GM18873 (cell line): ENCODE results near the gene TUBGCP2.
A peak's percentile ranks its signal among the peaks of the same experiment; 100 is the strongest.

ENCODE experiments used
- ATAC-seq: cut with Tn5 transposase; IDR thresholded peaks from one replicate; pipeline ENCODE4 v1.9.1; 2021; ENCODE audit warnings: mild to moderate bottlenecking, moderate library complexity, moderate number of reproducible peaks; ENCODE audit not compliant: unreplicated experiment, low FRiP score

Gene TUBGCP2

GRCh38 chr10:133280391-133281059 lies 28.1 kb downstream of the TUBGCP2 start:
- no peak for ATAC-seq

- no peak for ATAC-seq
These were observed 29.1 kb downstream of the TUBGCP2 start for GRCh38 chr10:133279326-133280226.

GRCh38 chr10:133278577-133279265 lies 30.0 kb downstream of the TUBGCP2 start:
- ATAC-seq: peak; percentile 36

GRCh38 chr10:133277993-133278576 lies 30.6 kb downstream of the TUBGCP2 start:
- ATAC-seq: no peak

- no peak for ATAC-seq
These were observed 31.2 kb downstream of the TUBGCP2 start for GRCh38 chr10:133277277-133277992.

- ATAC-seq: no peak
These were observed 32.1 kb downstream of the TUBGCP2 start, which contains the start of gene ADAM8 for GRCh38 chr10:133276435-133277201. ADAM8 (minus strand) TSS chr10:133276868; CDS start chr10:133276817, 51 bp downstream.

GRCh38 chr10:133276100-133276434 lies 32.6 kb downstream of the TUBGCP2 start:
- ATAC-seq: no peak

- ATAC-seq: peak; percentile 37
These were observed 33.0 kb downstream of the TUBGCP2 start for GRCh38 chr10:133275684-133276092.

GRCh38 chr10:133274751-133275683 lies 33.7 kb downstream of the TUBGCP2 start:
- ATAC-seq: peak; percentile 48

- ATAC-seq: no peak
These were observed 35.0 kb downstream of the TUBGCP2 start for GRCh38 chr10:133273534-133274143.

- no peak for ATAC-seq
These were observed 35.7 kb downstream of the TUBGCP2 start for GRCh38 chr10:133272964-133273420.

- ATAC-seq: no peak
These were observed 36.2 kb downstream of the TUBGCP2 start for GRCh38 chr10:133272301-133272963.

GRCh38 chr10:133271521-133272300 lies 37.0 kb downstream of the TUBGCP2 start:
- no peak for ATAC-seq

- ATAC-seq: no peak
These were observed 37.8 kb downstream of the TUBGCP2 start for GRCh38 chr10:133270773-133271297.

GRCh38 chr10:133270204-133270603 lies 38.5 kb downstream of the TUBGCP2 start:
- no peak for ATAC-seq

GRCh38 chr10:133269367-133269766 lies 39.3 kb downstream of the TUBGCP2 start:
- no peak for ATAC-seq
